Adrenal gland (tissue), 12 donors: ENCODE results near the gene MAP4K3. TPM values are rescaled to one million over a fixed set of nuclear protein-coding genes. Genes with fewer than 3 reads are reported as not detected.

Source experiments
- DNase-seq, 7 donors: peaks; one replicate each; pipeline ENCODE4 v3.0.0-alpha.2; 2019 to 2020
- H3K27ac ChIP-seq, 5 donors: fragments of 200-600 bp; sonication (generic) in 4 of 5; 1 replicate in 3 of 5; 2 replicates in 2 of 5; pipeline versions ENCODE4 v1.5.1 to v1.8.0; 2016 to 2020; ENCODE audit warnings: mild to moderate bottlenecking in 1 of 5
- H3K27me3 ChIP-seq: fragments of 200-600 bp; 2 replicates; pipeline ENCODE4 v1.8.0; 2021
- H3K36me3 ChIP-seq, 2 donors: fragments of 200-600 bp; replicated peaks in 1 of 2; 1 replicate in 1 of 2; 2 replicates in 1 of 2; pipeline versions ENCODE4 v1.5.1 to v1.8.0; 2018 to 2022
- H3K4me1 ChIP-seq, 2 donors: fragments of 200-600 bp; replicated peaks in 1 of 2; 1 replicate in 1 of 2; 2 replicates in 1 of 2; pipeline versions ENCODE4 v1.5.1 to v1.8.0; 2018 to 2021
- H3K4me3 ChIP-seq, 4 donors: fragments of 200-600 bp; sonication (generic) in 3 of 4; one replicate each; pipeline ENCODE4 v1.5.1; 2016 to 2018
- H3K9me3 ChIP-seq, 3 donors: fragments of 200-600 bp; sonication (generic) in 1 of 3; replicated peaks in 1 of 3; 1 replicate in 2 of 3; 2 replicates in 1 of 3; pipeline versions ENCODE4 v1.5.1 to v1.8.0; 2016 to 2021
- CTCF ChIP-seq, 6 experiments: fragments of 450-650 bp in 4 of 6; fragments of 200-600 bp in 2 of 6; sonication (generic) in 1 of 6; IDR thresholded peaks; 1 replicate in 5 of 6; 2 replicates in 1 of 6; pipeline versions ENCODE4 v1.5.1 to v1.8.0; 2016 to 2021; ENCODE audit warnings: antibody characterized with exemption in 6 of 6, mild to moderate bottlenecking in 2 of 6, moderate library complexity in 1 of 6
- POLR2A ChIP-seq, 2 donors: fragments of 450-650 bp; IDR thresholded peaks; one replicate each; pipeline ENCODE4 v1.6.1; 2017; ENCODE audit warnings: antibody characterized with exemption in 2 of 2, mild to moderate bottlenecking in 2 of 2, moderate library complexity in 1 of 2
- WGBS, 4 donors: extraction: QIAGEN DNeasy Blood & Tissue Kit in 2 of 4; methylation state at CpG; one replicate each; pipeline versions ENCODE4 v1.1.5 to v1.1.7; 2013 to 2017; 5-methylcytosine and 5-hydroxymethylcytosine counted together
- intact Hi-C, 2 donors: fragments of 100-400 bp; cut with DNase I; formaldehyde crosslinking; loops; one replicate each; pipeline versions ENCODE4 v1.14.1 to v1.15.0; 2022 to 2023
- polyA plus RNA-seq, 3 donors: library from polyadenylated mRNA; stranded (reverse); fragments of 200-250 nt in 2 of 3; fragments of 350-450 nt in 1 of 3; fragmentation: Illumina TruSeq in 1 of 3; extraction: RNeasy Lipid Tissue Mini Kit (QIAGEN cat#74804) in 1 of 3; gene quantifications; one replicate each; pipeline ENCODE4 v1.2.3, GENCODE V29; 2013 to 2014
- total RNA-seq, 9 donors: library from RNA; depleted of rRNA in 4 of 9; stranded (reverse); fragments of >200 nt in 4 of 9; fragments of 120-200 nt in 1 of 9; fragmentation: NEBNext Ultra II Directional in 1 of 9; extraction: Animal tissue kit (Norgen Biotek cat#: 25700) in 1 of 9; gene quantifications; one replicate each; pipeline versions ENCODE4 v1.1.0 to v1.2.4, GENCODE V29; 2013 to 2023
- donor health status: healthy with polysubstance abuse.
- donor health status: Bipolar disorder and iron deficiency.
- donor health status: DM: yes; HTN: yes; CAD: no.
- donor health status: DM: no; HTN: no; CAD: no.
- donor health status: DM: no; HTN: no; CAD: no.
- donor health status: DM: yes; HTN: yes; CAD: no.

The MAP4K3 gene
- total and polyA plus RNA-seq, 12 donors, result 15.4 to 79.7 (median 38.8) TPM

- no peak for TF ChIP-seq POLR2A (IDR thresholded peaks at IDR 0.05)
- peak in 5 of 7 donors; percentile 37 to 72 (median 46) for DNase-seq
- WGBS, 4 donors, result 2 to 4% (median 3%) methylated on average over 11 to 17 of the region's 17 CpGs
- H3K36me3 ChIP-seq, result no peaks in the 10 kb centered on the region
- peak overlapping the region; percentile 44 to 95 (median 63) for H3K4me3 ChIP-seq
- no peaks in the 10 kb centered on the region for H3K9me3 ChIP-seq
- H3K4me1 ChIP-seq, result peaks cover 41 to 76% of the 10 kb centered on the region in 2 donors
- intact Hi-C loops, result loop anchor here (10.0 kb wide), 2 partner anchors 49 to 51 kb away; no protein-coding TSS in a partner anchor
- H3K27me3 ChIP-seq, result no peaks in the 10 kb centered on the region
- peak overlapping the region; percentile 19 to 96 (median 90) for H3K27ac ChIP-seq
Observed at GRCh38 chr2:39435741-39436591, 1.1 kb downstream of the MAP4K3 start.

- 42 to 48% (median 44%) methylated on average over 8 of the region's 8 CpGs for WGBS, 4 donors
- no peaks in the 10 kb centered on the region for H3K36me3 ChIP-seq
- no peak for TF ChIP-seq POLR2A (IDR thresholded peaks at IDR 0.05)
- no peak for TF ChIP-seq CTCF (IDR thresholded peaks at IDR 0.05)
- peaks cover 41 to 83% of the 10 kb centered on the region in 2 donors for H3K4me1 ChIP-seq
- H3K9me3 ChIP-seq, result no peaks in the 10 kb centered on the region
- no peaks in the 10 kb centered on the region for H3K27me3 ChIP-seq
- no peak for DNase-seq
- peak overlapping the region in 3 of 5 donors; percentile 1 to 96 (median 96) for H3K27ac ChIP-seq
- peak overlapping the region in 1 of 4 donors; percentile 95 for H3K4me3 ChIP-seq
- intact Hi-C loops, result loop anchor here (10.0 kb wide), 2 partner anchors 50 kb away; no protein-coding TSS in a partner anchor
Observed at GRCh38 chr2:39435234-39435633, 1.9 kb downstream of the MAP4K3 start.

- no peak for TF ChIP-seq POLR2A (IDR thresholded peaks at IDR 0.05)
- TF ChIP-seq CTCF (IDR thresholded peaks at IDR 0.05), result no peak
- Histone ChIP-seq H3K27me3 (no peaks in the 10 kb centered on the region), H3K4me1 (peaks cover 41 to 81% of the 10 kb centered on the region in 2 donors), H3K36me3 (no peaks in the 10 kb centered on the region), H3K27ac (peak overlapping the region in 1 of 5 donors; percentile 9), H3K4me3 (peak overlapping the region in 1 of 4 donors; percentile 95), H3K9me3 (no peaks in the 10 kb centered on the region)
- DNase-seq, result no peak
- intact Hi-C loops, result loop anchor here (10.0 kb wide), 2 partner anchors 50 kb away; no protein-coding TSS in a partner anchor
- WGBS, 4 donors, result 40 to 52% (median 43%) methylated on average over 1 of the region's 1 CpG
Observed at GRCh38 chr2:39434233-39434897, 2.7 kb downstream of the MAP4K3 start.

GRCh38 chr2:39433586-39434195 is 3.4 kb downstream of the MAP4K3 start:
- Histone ChIP-seq H3K4me1 (peaks cover 36 to 79% of the 10 kb centered on the region in 2 donors), H3K4me3 (no peak overlapping the region), H3K27ac (no peak overlapping the region), H3K27me3 (no peaks in the 10 kb centered on the region), H3K9me3 (no peaks in the 10 kb centered on the region), H3K36me3 (no peaks in the 10 kb centered on the region)
- 41 to 50% (median 45%) methylated on average over 5 of the region's 5 CpGs for WGBS, 4 donors
- TF ChIP-seq CTCF (IDR thresholded peaks at IDR 0.05) (no peak), POLR2A (IDR thresholded peaks at IDR 0.05) (no peak)
- DNase-seq, result no peak
- intact Hi-C loops, result loop anchor here (10.0 kb wide), 2 partner anchors 49 to 51 kb away; no protein-coding TSS in a partner anchor
